ENCODE measurements around the gene CDK13.

The CDK13 gene

DNA sequence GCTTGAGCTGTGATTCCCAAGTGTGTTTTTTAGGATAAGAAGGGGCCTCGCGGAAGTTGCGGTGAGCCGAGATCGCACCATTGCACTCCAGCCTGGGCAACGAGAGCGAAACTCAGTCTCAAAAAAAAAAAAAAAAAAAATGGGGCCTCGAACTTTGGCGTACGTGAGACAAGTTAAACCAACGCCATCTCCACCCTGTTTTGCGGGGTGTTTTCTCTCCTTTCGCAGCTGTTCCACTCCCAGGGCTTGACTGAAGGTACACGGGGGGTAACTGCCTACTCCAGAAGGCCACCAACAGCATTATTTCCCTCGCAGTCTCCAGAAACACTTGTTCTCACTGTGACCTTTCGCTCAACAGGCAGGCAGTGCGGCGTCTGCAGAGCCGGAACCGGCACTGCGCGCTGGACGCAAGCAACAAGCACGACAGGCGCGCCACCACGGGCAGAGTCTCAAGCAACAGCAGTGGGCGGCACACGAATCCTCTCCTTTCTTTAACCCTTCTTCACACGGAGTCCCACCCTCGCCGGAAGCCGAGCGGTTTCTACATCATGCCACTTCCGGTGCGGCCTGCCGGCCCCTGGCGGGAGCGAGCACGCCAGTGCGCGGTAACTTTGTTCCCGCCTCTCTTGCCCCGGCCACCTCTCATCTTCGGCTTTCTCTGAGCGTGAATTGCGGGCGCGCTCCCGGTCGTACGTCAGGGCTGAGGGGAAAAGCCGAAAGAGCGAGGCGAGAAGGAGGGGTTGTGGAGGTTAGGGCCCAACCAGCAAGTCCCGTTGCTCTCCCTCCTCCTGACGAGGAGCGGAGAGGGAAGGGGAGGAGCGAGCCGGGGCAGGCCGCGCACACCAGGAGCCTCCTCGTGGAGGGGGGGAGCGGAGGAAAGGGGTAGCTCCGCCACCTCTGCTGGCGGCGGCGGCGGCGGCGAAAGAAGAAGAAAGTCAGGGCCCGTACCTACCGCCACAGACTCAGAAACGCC is 814 bp upstream of the CDK13 start:
- H3K9me3 ChIP-seq (ENCODE audit: insufficient read depth, low read length), result no peaks in the 10 kb centered on the region
- H3K36me3 ChIP-seq (replicated peaks; ENCODE audit: low read depth, low read length), result peaks cover 14% of the 10 kb centered on the region
- H4K20me1 ChIP-seq (ENCODE audit: insufficient read depth, low read length), result peaks cover 26% of the 10 kb centered on the region
- peaks cover 48% of the 10 kb centered on the region for H3K79me2 ChIP-seq (ENCODE audit: low read length)
- H3K4me3 ChIP-seq (ENCODE audit: low read length), result peak overlapping the region; percentile 96
- H3K9ac ChIP-seq (ENCODE audit: low read length), result peak overlapping the region; percentile 98
- H2AFZ ChIP-seq (ENCODE audit: low read depth, low read length), result peak overlapping the region; percentile 62; the same call in 1 of the 2 replicates
- TF ChIP-seq, protein P1, sequence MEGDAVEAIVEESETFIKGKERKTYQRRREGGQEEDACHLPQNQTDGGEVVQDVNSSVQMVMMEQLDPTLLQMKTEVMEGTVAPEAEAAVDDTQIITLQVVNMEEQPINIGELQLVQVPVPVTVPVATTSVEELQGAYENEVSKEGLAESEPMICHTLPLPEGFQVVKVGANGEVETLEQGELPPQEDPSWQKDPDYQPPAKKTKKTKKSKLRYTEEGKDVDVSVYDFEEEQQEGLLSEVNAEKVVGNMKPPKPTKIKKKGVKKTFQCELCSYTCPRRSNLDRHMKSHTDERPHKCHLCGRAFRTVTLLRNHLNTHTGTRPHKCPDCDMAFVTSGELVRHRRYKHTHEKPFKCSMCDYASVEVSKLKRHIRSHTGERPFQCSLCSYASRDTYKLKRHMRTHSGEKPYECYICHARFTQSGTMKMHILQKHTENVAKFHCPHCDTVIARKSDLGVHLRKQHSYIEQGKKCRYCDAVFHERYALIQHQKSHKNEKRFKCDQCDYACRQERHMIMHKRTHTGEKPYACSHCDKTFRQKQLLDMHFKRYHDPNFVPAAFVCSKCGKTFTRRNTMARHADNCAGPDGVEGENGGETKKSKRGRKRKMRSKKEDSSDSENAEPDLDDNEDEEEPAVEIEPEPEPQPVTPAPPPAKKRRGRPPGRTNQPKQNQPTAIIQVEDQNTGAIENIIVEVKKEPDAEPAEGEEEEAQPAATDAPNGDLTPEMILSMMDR (IDR thresholded peaks at IDR 0.05; ENCODE audit: low read depth, low read length), result no peak
- peaks cover 16% of the 10 kb centered on the region for H3K4me1 ChIP-seq (ENCODE audit: low read length)
- peak overlapping the region; percentile 96 for H3K4me2 ChIP-seq (ENCODE audit: low read length)
- H3K27me3 ChIP-seq (ENCODE audit: low read depth, low read length), result no peaks in the 10 kb centered on the region
- H3K27ac ChIP-seq (ENCODE audit: low read length), result peak overlapping the region; percentile 99

DNA sequence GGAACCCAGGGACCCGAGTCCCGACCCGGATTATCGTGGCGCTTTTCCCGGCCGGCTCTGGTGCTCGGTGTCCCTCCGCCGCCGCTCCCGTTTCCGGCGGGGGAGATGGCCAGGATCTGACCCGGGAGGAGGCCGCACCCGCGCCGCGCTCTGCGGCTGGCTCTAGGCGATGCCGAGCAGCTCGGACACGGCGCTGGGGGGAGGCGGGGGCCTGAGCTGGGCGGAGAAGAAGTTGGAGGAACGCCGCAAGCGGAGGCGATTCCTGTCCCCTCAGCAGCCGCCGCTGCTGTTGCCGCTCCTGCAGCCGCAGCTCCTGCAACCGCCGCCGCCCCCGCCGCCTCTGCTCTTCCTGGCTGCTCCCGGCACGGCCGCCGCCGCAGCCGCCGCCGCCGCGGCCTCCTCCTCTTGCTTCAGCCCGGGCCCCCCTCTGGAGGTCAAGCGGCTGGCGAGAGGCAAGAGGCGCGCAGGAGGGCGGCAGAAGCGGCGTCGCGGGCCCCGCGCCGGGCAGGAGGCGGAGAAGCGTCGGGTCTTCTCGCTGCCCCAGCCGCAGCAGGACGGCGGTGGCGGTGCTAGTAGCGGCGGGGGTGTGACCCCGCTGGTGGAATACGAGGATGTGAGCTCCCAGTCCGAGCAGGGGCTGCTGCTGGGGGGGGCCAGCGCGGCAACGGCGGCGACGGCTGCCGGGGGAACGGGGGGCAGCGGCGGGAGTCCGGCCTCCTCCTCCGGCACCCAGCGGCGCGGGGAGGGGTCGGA is 593 bp downstream of the CDK13 start:
- H3K9me3 ChIP-seq (ENCODE audit: insufficient read depth, low read length), result no peaks in the 10 kb centered on the region
- peak overlapping the region; percentile 99 for H3K27ac ChIP-seq (ENCODE audit: low read length)
- peaks cover 62% of the 10 kb centered on the region for H3K79me2 ChIP-seq (ENCODE audit: low read length)
- peaks cover 27% of the 10 kb centered on the region for H3K4me1 ChIP-seq (ENCODE audit: low read length)
- H3K27me3 ChIP-seq (ENCODE audit: low read depth, low read length), result no peaks in the 10 kb centered on the region
- H3K36me3 ChIP-seq (replicated peaks; ENCODE audit: low read depth, low read length), result peaks cover 20% of the 10 kb centered on the region
- H4K20me1 ChIP-seq (ENCODE audit: insufficient read depth, low read length), result peaks cover 40% of the 10 kb centered on the region
- H3K9ac ChIP-seq (ENCODE audit: low read length), result peak overlapping the region; percentile 95
- TF ChIP-seq EZH2phosphoT487 (IDR thresholded peaks at IDR 0.05; ENCODE audit: low read depth), result no peak
- TF ChIP-seq, protein P1 (IDR thresholded peaks at IDR 0.05; ENCODE audit: low read depth, low read length), result no peak
- peak overlapping the region; percentile 96 for H3K4me3 ChIP-seq (ENCODE audit: low read length)
- H3K4me2 ChIP-seq (ENCODE audit: low read length), result peak overlapping the region; percentile 89
- no peak overlapping the region; the same call in 1 of the 2 replicates for H2AFZ ChIP-seq (ENCODE audit: low read depth, low read length)

DNA sequence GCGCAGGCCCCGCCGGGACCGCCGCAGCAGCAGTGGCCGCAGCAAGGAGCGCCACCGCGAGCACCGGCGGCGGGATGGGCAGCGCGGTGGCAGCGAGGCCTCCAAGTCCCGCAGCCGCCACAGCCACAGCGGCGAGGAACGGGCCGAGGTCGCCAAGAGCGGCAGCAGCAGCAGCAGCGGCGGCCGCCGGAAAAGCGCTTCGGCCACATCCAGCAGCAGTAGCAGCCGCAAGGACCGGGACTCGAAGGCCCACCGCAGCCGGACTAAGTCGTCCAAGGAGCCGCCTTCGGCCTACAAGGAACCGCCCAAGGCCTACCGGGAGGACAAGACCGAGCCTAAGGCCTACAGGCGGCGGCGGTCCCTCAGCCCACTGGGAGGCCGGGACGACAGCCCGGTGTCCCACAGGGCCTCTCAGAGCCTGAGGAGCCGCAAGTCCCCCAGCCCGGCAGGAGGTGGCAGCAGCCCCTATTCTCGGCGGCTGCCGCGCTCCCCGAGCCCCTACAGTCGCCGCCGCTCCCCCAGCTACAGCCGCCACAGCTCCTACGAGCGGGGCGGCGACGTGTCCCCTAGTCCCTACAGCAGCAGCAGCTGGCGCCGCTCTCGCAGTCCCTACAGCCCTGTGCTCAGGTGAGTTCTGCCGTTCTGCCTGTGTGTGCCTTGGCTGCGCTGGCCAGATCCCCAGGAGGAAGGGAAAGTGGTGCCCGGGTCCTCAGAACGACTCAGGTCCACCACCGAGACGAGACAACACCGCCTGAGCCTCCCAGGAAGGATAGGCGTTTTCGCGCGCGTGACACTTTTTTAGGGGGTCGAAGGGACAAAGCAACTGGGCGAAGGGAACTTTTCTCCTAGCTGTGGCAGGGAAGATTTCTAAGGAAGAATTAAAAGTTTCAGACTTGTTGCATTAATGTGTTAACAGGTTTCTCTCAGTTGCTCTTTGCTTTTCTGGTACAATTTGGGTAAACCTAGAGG is 1.5 kb downstream of the CDK13 start:
- peak overlapping the region; percentile 99 for H3K27ac ChIP-seq (ENCODE audit: low read length)
- peak overlapping the region; percentile 95 for H3K9ac ChIP-seq (ENCODE audit: low read length)
- TF ChIP-seq EZH2phosphoT487 (IDR thresholded peaks at IDR 0.05; ENCODE audit: low read depth), result no peak
- TF ChIP-seq, protein P1 (IDR thresholded peaks at IDR 0.05; ENCODE audit: low read depth, low read length), result peak; percentile 45
- H3K9me3 ChIP-seq (ENCODE audit: insufficient read depth, low read length), result no peaks in the 10 kb centered on the region
- H4K20me1 ChIP-seq (ENCODE audit: insufficient read depth, low read length), result peaks cover 47% of the 10 kb centered on the region
- H3K27me3 ChIP-seq (ENCODE audit: low read depth, low read length), result no peaks in the 10 kb centered on the region
- peaks cover 27% of the 10 kb centered on the region for H3K4me1 ChIP-seq (ENCODE audit: low read length)
- H2AFZ ChIP-seq (ENCODE audit: low read depth, low read length), result no peak overlapping the region
- peak overlapping the region; percentile 96 for H3K4me3 ChIP-seq (ENCODE audit: low read length)
- peak overlapping the region; percentile 89 for H3K4me2 ChIP-seq (ENCODE audit: low read length)
- peaks cover 20% of the 10 kb centered on the region for H3K36me3 ChIP-seq (replicated peaks; ENCODE audit: low read depth, low read length)
- peaks cover 71% of the 10 kb centered on the region for H3K79me2 ChIP-seq (ENCODE audit: low read length)

Data from OCI-LY3 (cell line).